GM10248 (cell line): ENCODE data around the gene TBC1D9.

Experiments
- CTCF ChIA-PET: fragments of 300-600 bp; sonication (Branson Sonifier 250); formaldehyde crosslinking; extraction: SDS; loops from one replicate; lab custom pipeline; 2021; ENCODE audit warnings: antibody characterized with exemption; lab: Yijun Ruan, JAX
- POLR2A ChIA-PET: fragments of 350-650 bp; sonication (Branson Sonifier 250); formaldehyde crosslinking; extraction: SDS; loops from one replicate; lab custom pipeline; 2020; ENCODE audit warnings: antibody characterized with exemption; lab: Yijun Ruan, JAX
- DNase-seq: peaks from one replicate; pipeline ENCODE4 v3.0.0; 2012; ENCODE audit errors: extremely low spot score
- TF ChIP-seq, protein P1 (sequence below): IDR thresholded peaks from 2 replicates; pipeline ENCODE4 v1.5.1; 2012; ENCODE audit warnings: mild to moderate bottlenecking, low read depth; ENCODE audit errors: extremely low read depth, missing control alignments, control extremely low read depth

The TBC1D9 gene

DNA sequence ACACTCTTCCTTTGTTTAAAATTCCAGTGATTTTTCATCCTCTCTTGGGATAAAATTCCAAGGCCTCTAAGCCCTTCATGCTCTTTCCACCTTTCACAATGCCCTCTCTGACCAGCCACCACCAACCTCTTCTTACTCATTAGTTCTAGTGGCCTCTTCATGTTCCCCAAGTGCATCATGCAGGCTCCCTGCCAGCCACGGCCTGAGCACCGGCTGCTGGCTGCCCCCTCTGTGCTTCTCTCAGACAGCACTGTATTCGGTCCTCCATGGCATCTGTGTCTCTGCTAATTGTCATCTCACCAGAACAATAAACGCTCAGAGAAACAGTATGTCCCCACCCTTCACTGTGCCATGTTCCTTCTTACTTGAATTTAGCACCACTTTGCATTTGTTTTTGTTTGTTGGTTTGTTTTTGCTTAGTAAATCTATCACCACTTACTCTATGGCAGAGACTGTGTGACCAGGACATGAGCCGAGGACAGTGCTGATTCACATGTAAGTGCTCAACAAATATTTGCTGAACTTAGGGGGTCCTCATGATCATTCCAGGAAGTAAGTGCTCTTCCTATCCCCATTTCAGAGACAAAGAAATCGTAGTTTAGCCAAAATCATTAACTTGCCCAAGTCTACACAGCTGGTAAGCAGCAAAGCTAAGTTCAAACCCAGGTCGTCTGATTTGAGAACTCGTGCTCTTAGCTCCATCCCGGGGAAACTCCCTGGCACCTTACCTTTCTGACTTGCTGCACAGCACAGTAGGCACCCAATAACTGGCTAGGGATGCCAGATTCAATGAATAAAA, 110.4 kb downstream of the TBC1D9 start:
- ChIA-PET CTCF (interaction anchor here (1.0 kb wide), 1 partner anchor 51 kb away, joined by 3 read pairs; no protein-coding TSS in a partner anchor), POLR2A (no interaction called here)
- no peak for DNase-seq
- TF ChIP-seq, protein P1, sequence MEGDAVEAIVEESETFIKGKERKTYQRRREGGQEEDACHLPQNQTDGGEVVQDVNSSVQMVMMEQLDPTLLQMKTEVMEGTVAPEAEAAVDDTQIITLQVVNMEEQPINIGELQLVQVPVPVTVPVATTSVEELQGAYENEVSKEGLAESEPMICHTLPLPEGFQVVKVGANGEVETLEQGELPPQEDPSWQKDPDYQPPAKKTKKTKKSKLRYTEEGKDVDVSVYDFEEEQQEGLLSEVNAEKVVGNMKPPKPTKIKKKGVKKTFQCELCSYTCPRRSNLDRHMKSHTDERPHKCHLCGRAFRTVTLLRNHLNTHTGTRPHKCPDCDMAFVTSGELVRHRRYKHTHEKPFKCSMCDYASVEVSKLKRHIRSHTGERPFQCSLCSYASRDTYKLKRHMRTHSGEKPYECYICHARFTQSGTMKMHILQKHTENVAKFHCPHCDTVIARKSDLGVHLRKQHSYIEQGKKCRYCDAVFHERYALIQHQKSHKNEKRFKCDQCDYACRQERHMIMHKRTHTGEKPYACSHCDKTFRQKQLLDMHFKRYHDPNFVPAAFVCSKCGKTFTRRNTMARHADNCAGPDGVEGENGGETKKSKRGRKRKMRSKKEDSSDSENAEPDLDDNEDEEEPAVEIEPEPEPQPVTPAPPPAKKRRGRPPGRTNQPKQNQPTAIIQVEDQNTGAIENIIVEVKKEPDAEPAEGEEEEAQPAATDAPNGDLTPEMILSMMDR: no peak

DNA sequence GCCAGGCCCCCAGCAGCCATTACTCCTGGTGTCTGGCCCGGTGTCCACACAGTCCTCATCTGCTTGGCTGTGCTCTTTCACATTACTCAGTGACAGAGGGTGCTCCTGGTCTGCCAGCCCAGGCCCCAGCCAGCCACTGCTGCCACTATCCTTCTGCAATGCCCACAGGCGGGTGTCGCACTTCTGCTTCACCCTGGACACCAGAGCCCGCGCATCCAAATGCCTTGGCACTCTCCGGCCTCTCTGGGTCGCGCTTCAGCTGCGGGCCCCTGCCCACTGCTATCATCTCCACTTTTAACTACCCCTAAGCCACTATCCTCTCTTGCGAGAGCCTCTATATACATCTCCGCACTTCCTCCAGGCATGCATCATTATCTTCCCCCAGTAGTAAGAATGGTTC, 111.0 kb downstream of the TBC1D9 start:
- TF ChIP-seq, protein P1: no peak
- POLR2A ChIA-PET: no interaction called here
- no peak for DNase-seq
- CTCF ChIA-PET: no interaction called here

DNA sequence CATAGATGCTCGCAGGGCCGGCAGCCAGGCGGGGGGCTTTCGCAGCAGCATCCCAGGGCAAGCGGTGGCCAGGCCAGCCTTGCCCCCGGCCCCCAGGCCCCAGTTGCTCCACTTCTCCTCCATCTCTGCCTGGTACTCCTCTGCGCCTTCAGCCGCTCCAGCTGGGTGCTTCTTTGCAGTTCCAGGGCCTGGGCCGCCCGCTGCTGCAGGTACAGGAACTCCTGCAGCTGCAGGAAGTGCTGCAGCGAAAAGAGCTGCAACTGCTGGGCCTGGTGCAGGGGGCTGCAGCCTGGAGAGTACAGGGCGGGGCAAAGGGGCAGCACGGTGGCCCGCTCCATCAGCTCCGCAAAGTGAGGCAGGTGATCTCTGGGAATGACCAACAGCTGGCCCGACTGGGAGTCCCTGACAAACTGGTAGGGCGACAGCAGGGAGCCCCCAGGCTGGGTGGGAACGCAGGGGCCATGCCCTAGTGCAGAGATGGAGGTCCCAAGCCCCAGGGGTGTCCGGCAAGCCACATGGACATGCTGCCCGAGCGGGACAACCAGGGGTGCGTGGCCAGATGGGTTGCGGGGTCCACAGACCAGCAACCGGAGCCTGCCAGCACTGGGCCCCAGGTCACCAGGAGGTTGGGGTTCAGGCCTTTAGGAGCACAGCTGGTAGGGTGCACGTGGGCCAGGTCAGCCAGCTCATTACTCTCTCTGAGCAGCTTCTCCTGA, 111.6 kb downstream of the TBC1D9 start:
- ChIA-PET CTCF (no interaction called here), POLR2A (no interaction called here)
- no peak for DNase-seq
- TF ChIP-seq, protein P1: no peak

DNA sequence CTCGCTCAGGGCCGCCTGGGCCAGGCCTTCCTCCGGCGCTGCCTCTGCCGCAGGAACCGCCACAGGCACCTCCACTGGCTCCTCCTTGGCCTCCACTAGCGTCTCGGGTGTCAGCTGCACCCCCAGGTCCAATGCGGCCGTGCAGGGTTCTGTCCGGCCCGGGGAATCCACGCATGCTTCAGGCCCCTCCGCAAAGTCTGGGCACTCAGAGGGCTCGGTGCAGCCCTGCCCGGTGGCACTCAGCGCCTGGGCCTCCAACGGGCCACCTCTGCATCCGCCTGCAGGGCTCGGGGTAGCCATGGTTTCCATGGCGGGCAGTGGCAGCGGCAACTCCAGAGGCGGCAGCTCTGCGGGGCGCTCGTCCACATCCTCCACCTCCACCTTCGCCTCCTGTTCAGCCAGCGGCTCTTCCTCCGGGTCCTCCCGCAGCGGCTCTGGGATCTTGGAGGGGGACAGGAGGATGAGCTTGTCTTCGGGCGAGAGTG, 112.6 kb downstream of the TBC1D9 start:
- ChIA-PET CTCF (interaction anchor here (1.1 kb wide), 1 partner anchor 183 kb away, joined by 3 read pairs; no protein-coding TSS in a partner anchor), POLR2A (no interaction called here)
- TF ChIP-seq, protein P1: no peak

DNA sequence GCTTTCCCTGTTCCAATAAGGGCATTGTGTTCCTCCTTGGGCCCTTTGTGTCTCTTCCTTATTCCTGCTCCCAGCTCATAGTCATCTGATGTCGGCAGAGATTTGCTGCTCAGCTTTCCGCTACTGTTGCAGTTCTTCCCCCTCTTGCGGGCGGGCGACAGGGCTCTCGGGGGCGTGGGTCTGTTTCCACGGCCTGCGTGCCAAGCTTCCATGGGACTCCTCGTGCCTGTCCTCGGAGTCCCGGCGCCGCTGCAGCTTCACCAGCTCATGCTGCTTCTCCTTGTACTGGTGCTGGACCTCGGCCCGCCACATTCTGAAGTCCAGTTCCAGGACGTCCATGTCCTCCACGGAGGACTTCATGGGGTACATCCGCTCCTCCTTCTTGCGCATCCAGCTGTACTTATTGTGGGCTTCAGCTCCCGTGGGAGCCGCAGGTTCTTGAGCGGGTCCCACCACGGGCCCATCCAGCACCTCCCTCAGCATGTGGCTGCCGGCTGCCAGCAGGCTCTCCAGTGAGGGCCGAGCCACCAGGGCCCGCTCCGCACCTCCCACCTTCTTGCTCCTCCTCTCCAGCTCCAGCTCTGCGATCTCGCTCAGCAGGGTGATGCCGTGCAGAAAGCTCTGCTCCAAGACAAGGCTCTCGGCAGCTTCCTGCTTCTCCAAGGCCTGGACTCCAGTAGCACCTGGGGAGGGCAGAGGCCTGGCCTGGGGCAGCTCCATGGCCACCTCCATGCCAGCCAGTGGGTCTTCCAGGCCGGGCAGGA, 113.3 kb downstream of the TBC1D9 start:
- ChIA-PET POLR2A (no interaction called here), CTCF (interaction anchor here (0.6 to 1.3 kb wide), 5 partner anchors 14 to 283 kb away, joined by 3 to 4 read pairs (median 3); partner anchors contain the start of gene ELMOD2)

More for the DNA sequence above, 112.6 kb downstream of the TBC1D9 start:
- DNase-seq: no peak

More for the DNA sequence above, 113.3 kb downstream of the TBC1D9 start:
- DNase-seq: no peak
- TF ChIP-seq, protein P1: no peak
